H9 (cell line): ENCODE results near the gene NDUFB2. TPM values are rescaled to one million over a fixed set of nuclear protein-coding genes. Genes with fewer than 3 reads are reported as not detected.

Source experiments
- DNase-seq: peaks from one replicate; pipeline ENCODE4 v3.0.0-alpha.2; 2017
- H2AFZ ChIP-seq: one replicate; pipeline ENCODE4 v1.6.1; 2013; ENCODE audit warnings: mild to moderate bottlenecking, low read length, control low read depth, moderate library complexity
- H2AK5ac ChIP-seq: 2 replicates; pipeline ENCODE4 v1.6.1; 2013; ENCODE audit warnings: low read length, control low read depth, mixed read lengths; ENCODE audit not compliant: insufficient read length
- H2BK120ac ChIP-seq: one replicate; pipeline ENCODE4 v1.6.1; 2013; ENCODE audit warnings: low read depth, mild to moderate bottlenecking, low read length, control low read depth, inconsistent platforms; ENCODE audit not compliant: poor library complexity, severe bottlenecking
- H2BK12ac ChIP-seq: 2 replicates; pipeline ENCODE4 v1.6.1; 2013; ENCODE audit warnings: low read length, control low read depth, mixed read lengths, low read depth; ENCODE audit not compliant: insufficient read length
- H2BK15ac ChIP-seq: 2 replicates; pipeline ENCODE4 v1.6.1; 2013; ENCODE audit warnings: low read depth, low read length, control low read depth
- H2BK20ac ChIP-seq: one replicate; pipeline ENCODE4 v1.6.1; 2013; ENCODE audit warnings: low read depth, mild to moderate bottlenecking, low read length, control low read depth, inconsistent platforms; ENCODE audit not compliant: poor library complexity, severe bottlenecking
- H2BK5ac ChIP-seq: 2 replicates; pipeline ENCODE4 v1.6.1; 2013; ENCODE audit warnings: low read length, control low read depth, mixed read lengths; ENCODE audit not compliant: insufficient read length
- H3K14ac ChIP-seq: 2 replicates; pipeline ENCODE4 v1.6.1; 2013; ENCODE audit warnings: low read length, control low read depth; ENCODE audit not compliant: insufficient read depth
- H3K18ac ChIP-seq: 2 replicates; pipeline ENCODE4 v1.6.1; 2013; ENCODE audit warnings: low read depth, mild to moderate bottlenecking, mixed read lengths, low read length, control low read depth; ENCODE audit not compliant: insufficient read length
- H3K23ac ChIP-seq: 2 replicates; pipeline ENCODE4 v1.6.1; 2013; ENCODE audit warnings: low read length, control low read depth, mixed read lengths, low read depth; ENCODE audit not compliant: insufficient read length
- H3K23me2 ChIP-seq: 2 replicates; pipeline ENCODE4 v1.6.1; 2013; ENCODE audit warnings: low read depth, mild to moderate bottlenecking, mixed read lengths, low read length, control low read depth; ENCODE audit not compliant: insufficient read length, poor library complexity, severe bottlenecking
- H3K27ac ChIP-seq: 2 replicates; pipeline ENCODE4 v1.5.1; 2013; ENCODE audit warnings: low read length, control low read depth, mixed read lengths, low read depth; ENCODE audit not compliant: insufficient read length
- H3K27me3 ChIP-seq: 2 replicates; pipeline ENCODE4 v1.6.1; 2013; ENCODE audit warnings: low read length, control low read depth, inconsistent platforms; ENCODE audit not compliant: insufficient read depth
- H3K4ac ChIP-seq: 2 replicates; pipeline ENCODE4 v1.6.1; 2013; ENCODE audit warnings: low read depth, mild to moderate bottlenecking, control low read depth, inconsistent platforms, low read length, moderate library complexity
- H3K4me1 ChIP-seq: 2 replicates; pipeline ENCODE4 v1.6.1; 2013; ENCODE audit warnings: low read length, control low read depth, inconsistent platforms; ENCODE audit not compliant: insufficient read depth
- H3K4me2 ChIP-seq: 2 replicates; pipeline ENCODE4 v1.6.1; 2013; ENCODE audit warnings: low read length, control low read depth, mixed read lengths; ENCODE audit not compliant: insufficient read length, insufficient read depth
- H3K56ac ChIP-seq: 2 replicates; pipeline ENCODE4 v1.6.1; 2013; ENCODE audit warnings: low read depth, mild to moderate bottlenecking, mixed read lengths, low read length, control low read depth; ENCODE audit not compliant: insufficient read length
- H3K79me1 ChIP-seq: 2 replicates; pipeline ENCODE4 v1.6.1; 2013; ENCODE audit warnings: low read depth, mild to moderate bottlenecking, moderate library complexity, low read length, control low read depth, inconsistent platforms; ENCODE audit not compliant: insufficient read depth, poor library complexity, severe bottlenecking
- H3K79me2 ChIP-seq: 2 replicates; pipeline ENCODE4 v1.6.1; 2013; ENCODE audit warnings: low read length, control low read depth, inconsistent platforms; ENCODE audit not compliant: insufficient read depth
- H3K9ac ChIP-seq: 2 replicates; pipeline ENCODE4 v1.6.1; 2013; ENCODE audit warnings: low read length, control low read depth, mixed read lengths; ENCODE audit not compliant: insufficient read length; ENCODE audit errors: extremely low read depth
- H3K9me3 ChIP-seq: one replicate; pipeline ENCODE4 v1.6.1; 2013; ENCODE audit warnings: low read depth, low read length, inconsistent platforms; ENCODE audit not compliant: control insufficient read depth
- H3T11ph ChIP-seq: one replicate; pipeline ENCODE4 v1.6.1; 2013; ENCODE audit warnings: mild to moderate bottlenecking, low read length, control low read depth, inconsistent platforms
- H4K20me1 ChIP-seq: one replicate; pipeline ENCODE4 v1.6.1; 2013; ENCODE audit not compliant: control insufficient read depth, insufficient read length, insufficient read depth
- H4K5ac ChIP-seq: 2 replicates; pipeline ENCODE4 v1.6.1; 2013; ENCODE audit warnings: low read depth, mild to moderate bottlenecking, mixed read lengths, low read length, control low read depth; ENCODE audit not compliant: insufficient read length
- H4K8ac ChIP-seq: replicated peaks from 2 replicates; pipeline ENCODE4 v1.6.1; 2013; ENCODE audit warnings: low read length, control low read depth, mixed read lengths, low read depth; ENCODE audit not compliant: insufficient read length
- H4K91ac ChIP-seq: 2 replicates; pipeline ENCODE4 v1.6.1; 2013; ENCODE audit warnings: low read depth, mild to moderate bottlenecking, moderate library complexity, mixed read lengths, low read length, control low read depth; ENCODE audit not compliant: insufficient read length
- H3K27ac Mint-ChIP-seq, 3 experiments: 2 replicates in 2 of 3; 3 replicates in 1 of 3; pipeline ENCODE4 v1.8.0; 2020 to 2021; ENCODE audit warnings: mixed read lengths in 3 of 3, mild to moderate bottlenecking in 1 of 3, moderate library complexity in 1 of 3
- H3K27me3 Mint-ChIP-seq: 2 replicates; pipeline ENCODE4 v1.8.0; 2021; ENCODE audit warnings: low read depth, mild to moderate bottlenecking, moderate library complexity, mixed read lengths
- H3K36me3 Mint-ChIP-seq, 3 experiments: 2 replicates in 2 of 3; 3 replicates in 1 of 3; pipeline ENCODE4 v1.8.0; 2020 to 2021; ENCODE audit warnings: low read depth in 3 of 3, mixed read lengths in 3 of 3; ENCODE audit not compliant: insufficient read depth in 1 of 3
- H3K4me1 Mint-ChIP-seq, 2 experiments: 2 replicates each; pipeline ENCODE4 v1.8.0; 2020; ENCODE audit warnings: mixed read lengths in 2 of 2
- H3K4me3 Mint-ChIP-seq, 2 experiments: 2 replicates in 1 of 2; 3 replicates in 1 of 2; pipeline ENCODE4 v1.8.0; 2020 to 2021; ENCODE audit warnings: mild to moderate bottlenecking in 2 of 2, mixed read lengths in 2 of 2, moderate library complexity in 1 of 2
- H3K9me3 Mint-ChIP-seq, 2 experiments: 2 replicates in 1 of 2; 3 replicates in 1 of 2; pipeline ENCODE4 v1.8.0; 2020; ENCODE audit warnings: mild to moderate bottlenecking in 2 of 2, mixed read lengths in 2 of 2, moderate library complexity in 1 of 2
- whole genome bisulfite sequencing: extraction: QIAGEN DNeasy Blood & Tissue Kit; methylation state at CpG from one replicate; pipeline ENCODE4 v1.1.7; 2013; ENCODE audit warnings: missing lambda C conversion rate, low lambda C conversion rate, mixed read lengths; ENCODE audit not compliant: insufficient read length; ENCODE audit errors: extremely low coverage; 5-methylcytosine and 5-hydroxymethylcytosine counted together
- total RNA-seq: library from RNA; stranded (reverse); gene quantifications from 2 replicates; pipeline ENCODE4 v1.2.1, GENCODE V29; 2021
- TF ChIP-seq, protein P1 (sequence below): fragments of 200-600 bp; sonication (generic); conservative IDR thresholded peaks from 3 replicates; pipeline ENCODE4 v1.8.0; 2021; ENCODE audit warnings: antibody characterized with exemption, mild to moderate bottlenecking

The NDUFB2 gene
- total RNA-seq, 1 experiment from 2014 or later = 177 TPM

DNA sequence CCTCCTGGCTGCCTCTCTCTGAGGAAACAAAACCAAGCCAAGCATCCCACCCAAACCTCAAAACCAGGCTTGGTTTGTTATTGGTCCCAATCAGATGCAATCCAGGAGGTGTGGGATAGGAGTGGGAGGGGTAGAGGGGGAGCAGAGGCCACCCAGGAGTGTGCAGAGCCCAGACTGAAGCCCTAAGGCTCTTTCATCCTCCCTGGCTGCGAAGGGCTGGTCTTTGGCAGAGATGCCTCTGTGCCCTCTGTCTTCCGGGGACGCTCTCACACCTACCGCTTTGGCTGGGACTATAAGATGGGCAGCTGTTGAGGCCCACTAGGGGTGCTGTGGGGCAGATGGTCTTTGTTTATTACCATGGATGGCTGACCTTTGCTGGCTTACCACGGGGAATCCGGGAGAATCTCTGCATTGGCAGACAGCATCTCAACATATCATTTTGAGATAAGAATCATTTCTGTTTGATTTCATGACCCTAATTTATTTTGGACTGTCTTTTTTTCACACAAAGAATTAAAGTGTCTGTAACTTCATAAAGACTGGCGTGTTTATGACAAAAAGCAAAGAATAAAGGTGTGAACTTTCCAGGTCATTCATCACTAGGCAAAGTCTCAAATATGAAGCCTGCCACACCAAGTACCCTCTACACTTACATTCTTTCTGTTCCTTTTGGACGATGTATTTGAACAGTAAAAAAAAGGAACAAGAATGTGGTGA, 49.4 kb upstream of the NDUFB2 start:
- H3K27ac Mint-ChIP-seq = no peak overlapping the region; a peak in 1 of 7 replicates
- H4K20me1 ChIP-seq = no peaks in the 10 kb centered on the region
- H3K56ac ChIP-seq = no peak overlapping the region
- TF ChIP-seq, protein P1, sequence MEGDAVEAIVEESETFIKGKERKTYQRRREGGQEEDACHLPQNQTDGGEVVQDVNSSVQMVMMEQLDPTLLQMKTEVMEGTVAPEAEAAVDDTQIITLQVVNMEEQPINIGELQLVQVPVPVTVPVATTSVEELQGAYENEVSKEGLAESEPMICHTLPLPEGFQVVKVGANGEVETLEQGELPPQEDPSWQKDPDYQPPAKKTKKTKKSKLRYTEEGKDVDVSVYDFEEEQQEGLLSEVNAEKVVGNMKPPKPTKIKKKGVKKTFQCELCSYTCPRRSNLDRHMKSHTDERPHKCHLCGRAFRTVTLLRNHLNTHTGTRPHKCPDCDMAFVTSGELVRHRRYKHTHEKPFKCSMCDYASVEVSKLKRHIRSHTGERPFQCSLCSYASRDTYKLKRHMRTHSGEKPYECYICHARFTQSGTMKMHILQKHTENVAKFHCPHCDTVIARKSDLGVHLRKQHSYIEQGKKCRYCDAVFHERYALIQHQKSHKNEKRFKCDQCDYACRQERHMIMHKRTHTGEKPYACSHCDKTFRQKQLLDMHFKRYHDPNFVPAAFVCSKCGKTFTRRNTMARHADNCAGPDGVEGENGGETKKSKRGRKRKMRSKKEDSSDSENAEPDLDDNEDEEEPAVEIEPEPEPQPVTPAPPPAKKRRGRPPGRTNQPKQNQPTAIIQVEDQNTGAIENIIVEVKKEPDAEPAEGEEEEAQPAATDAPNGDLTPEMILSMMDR = peak; percentile 80
- no peaks in the 10 kb centered on the region for H3K79me1 ChIP-seq
- H3T11ph ChIP-seq = no peak overlapping the region
- no peak overlapping the region for H2BK20ac ChIP-seq
- no peak overlapping the region for H3K4ac ChIP-seq
- H3K36me3 Mint-ChIP-seq = no peaks in the 10 kb centered on the region
- H3K27ac ChIP-seq = no peak overlapping the region
- H2AK5ac ChIP-seq = no peak overlapping the region
- peak; percentile 84 for DNase-seq
- H4K91ac ChIP-seq = no peak overlapping the region
- H2BK5ac ChIP-seq = no peak overlapping the region
- H3K14ac ChIP-seq = no peak overlapping the region
- no peak overlapping the region for H2AFZ ChIP-seq
- no peaks in the 10 kb centered on the region; the same call in 1 of the 2 replicates for H3K4me1 ChIP-seq
- H4K5ac ChIP-seq = no peak overlapping the region
- no peak overlapping the region for H3K18ac ChIP-seq
- no peak overlapping the region for H3K23ac ChIP-seq
- H3K27me3 Mint-ChIP-seq = peaks cover 10% of the 10 kb centered on the region
- no peak overlapping the region for H3K4me2 ChIP-seq
- no peaks in the 10 kb centered on the region for H3K9me3 Mint-ChIP-seq
- H3K4me3 Mint-ChIP-seq = no peak overlapping the region; a peak in 1 of 5 replicates
- H3K4me1 Mint-ChIP-seq = peaks cover 9 to 11% of the 10 kb centered on the region in 2 experiments
- no peak overlapping the region for H2BK120ac ChIP-seq
- H4K8ac ChIP-seq = no peak overlapping the region
- WGBS = no CpG with 5 or more reads among the region's 8 CpGs
- H3K79me2 ChIP-seq = no peaks in the 10 kb centered on the region
- no peak overlapping the region for H3K9ac ChIP-seq
- H3K23me2 ChIP-seq = no peaks in the 10 kb centered on the region
- no peaks in the 10 kb centered on the region for H3K9me3 ChIP-seq
- no peaks in the 10 kb centered on the region for H3K27me3 ChIP-seq
- no peak overlapping the region for H2BK12ac ChIP-seq
- H2BK15ac ChIP-seq = no peak overlapping the region
